Dermis microvascular lymphatic vessel endothelial cell (primary cell): Measurements from ENCODE around the gene IMMP2L. TPM values are rescaled to one million over a fixed set of nuclear protein-coding genes. Genes with fewer than 3 reads are reported as not detected.
A peak's percentile ranks its signal among the peaks of the same experiment; 100 is the strongest.

ENCODE experiments used
- DNase-seq, 2 donors: peaks; one replicate each; pipeline versions ENCODE4 v3.0.0 to v3.0.0-alpha.2; 2010; ENCODE audit warnings: low read depth in 2 of 2
- total RNA-seq: library from RNA; depleted of rRNA; stranded (reverse); fragments of >200 nt; gene quantifications from 2 replicates; pipeline ENCODE4 v1.2.1, GENCODE V29; 2014

IMMP2L gene
- total RNA-seq, 1 donor from 2014 or later: 6.0 TPM

GRCh38 chr7:111042842-111043241 lies 519.5 kb downstream of the IMMP2L start:
- no peak for DNase-seq

DNA sequence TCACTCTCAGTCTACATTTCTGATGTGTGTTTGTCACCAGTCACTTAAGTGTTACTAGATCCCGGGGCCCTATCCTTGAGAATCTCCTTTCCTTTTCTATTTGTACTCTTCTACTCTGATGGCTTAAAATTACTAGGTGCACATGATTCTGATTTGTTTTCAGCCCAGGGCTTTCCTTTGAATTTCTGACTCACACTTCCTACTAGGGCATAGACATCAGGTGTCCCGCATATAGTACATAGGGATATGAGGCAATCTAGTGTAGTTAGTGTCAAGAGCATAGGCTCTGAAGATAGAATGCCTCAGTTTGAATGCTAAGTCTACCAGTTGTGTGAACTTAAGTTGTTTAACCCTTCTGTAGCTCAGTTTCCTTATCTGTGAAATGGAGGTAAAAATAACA lies 520.7 kb downstream of the IMMP2L start:
- peak; percentile 29 to 65 for DNase-seq

GRCh38 chr7:111038185-111038584 lies 524.1 kb downstream of the IMMP2L start:
- DNase-seq: no peak

GRCh38 chr7:111031916-111032315 lies 530.4 kb downstream of the IMMP2L start:
- no peak for DNase-seq

DNA sequence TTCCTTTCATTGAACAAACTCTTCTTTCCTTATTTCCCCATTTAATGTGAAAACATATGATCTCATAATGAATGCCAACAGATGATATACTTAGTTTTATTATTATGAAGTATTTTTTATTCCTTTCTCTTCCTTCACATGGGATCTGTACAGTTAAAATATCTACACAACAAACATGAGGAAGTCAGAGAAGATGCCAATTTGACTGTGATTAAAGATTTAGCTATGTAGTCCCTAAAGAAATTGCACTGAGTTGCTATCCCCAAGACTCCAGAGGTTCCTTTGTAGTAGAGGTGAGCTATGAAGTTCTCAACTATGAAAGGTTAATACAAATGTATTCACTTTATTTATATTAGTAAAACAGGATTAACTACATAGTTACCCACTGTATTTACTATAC lies 532.0 kb downstream of the IMMP2L start:
- no peak for DNase-seq

DNA sequence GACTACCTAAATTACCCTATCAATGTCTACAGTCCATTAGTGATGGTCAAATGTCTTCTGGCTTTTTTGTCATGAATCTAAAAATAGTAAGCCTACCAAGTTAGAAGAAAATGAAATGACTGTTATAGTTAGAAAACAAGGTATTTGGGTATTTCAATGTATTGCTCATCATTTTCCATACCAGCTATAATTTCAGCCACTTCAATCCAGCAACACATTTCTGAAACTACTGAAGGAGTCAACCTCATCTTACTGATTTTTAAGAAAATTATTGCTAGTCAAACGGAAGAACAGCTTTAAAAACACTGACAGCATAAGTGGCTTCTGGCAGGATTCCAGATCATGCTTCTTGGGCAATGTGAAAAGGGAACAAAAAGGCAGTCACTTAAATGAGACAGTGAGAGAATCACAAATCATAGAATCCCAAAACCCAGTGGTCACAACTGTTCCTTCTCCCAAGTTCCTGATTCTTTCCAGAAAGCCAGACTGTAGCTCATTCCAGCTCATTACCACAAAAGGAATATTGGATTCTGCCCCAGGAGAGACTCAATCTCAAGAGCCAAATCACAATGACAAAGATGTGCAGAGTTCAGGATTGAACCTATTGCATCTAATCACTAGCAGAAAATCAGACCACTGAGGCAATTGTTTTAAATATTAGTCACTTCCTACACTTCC lies 532.6 kb downstream of the IMMP2L start:
- peak in 1 of 2 donors; percentile 62 for DNase-seq

GRCh38 chr7:111029141-111029572 lies 533.1 kb downstream of the IMMP2L start:
- DNase-seq: no peak

DNA sequence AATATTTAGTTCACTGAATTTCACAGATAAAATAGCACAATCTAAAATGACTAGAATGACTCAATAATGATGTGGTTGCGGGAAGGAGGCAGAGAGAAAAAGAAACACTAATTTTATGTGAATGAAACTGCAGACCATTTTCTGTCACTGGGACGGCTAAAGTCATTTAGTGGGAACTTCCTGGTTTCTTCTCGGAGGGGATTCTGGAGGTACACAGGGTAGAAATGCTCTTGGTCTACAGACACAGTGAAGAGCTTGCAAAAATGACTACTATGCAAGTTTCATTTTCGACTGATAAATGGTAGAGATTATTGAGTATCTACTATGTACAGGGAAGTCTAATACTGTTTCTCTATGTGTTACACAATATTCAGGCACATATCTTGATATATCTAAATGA lies 534.9 kb downstream of the IMMP2L start:
- no peak for DNase-seq

DNA sequence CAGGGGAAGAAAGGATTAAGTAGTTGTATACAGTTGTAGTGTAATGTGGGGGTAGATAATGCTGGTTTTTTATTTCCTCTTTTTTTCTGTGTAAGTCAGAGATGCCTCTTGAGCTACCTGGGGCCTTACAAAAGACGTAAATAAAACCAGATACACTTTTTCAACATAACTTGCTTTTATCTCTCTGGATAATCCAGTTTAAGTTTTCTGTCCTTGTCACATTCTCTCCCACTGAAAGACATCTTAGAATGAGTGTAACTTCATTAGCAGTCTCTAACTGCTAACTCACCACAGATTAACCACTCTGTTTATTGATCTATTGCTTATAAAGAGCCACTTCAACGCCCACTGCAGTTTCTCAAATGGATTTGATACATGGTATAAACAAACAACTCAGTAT lies 535.5 kb downstream of the IMMP2L start:
- DNase-seq: no peak

DNA sequence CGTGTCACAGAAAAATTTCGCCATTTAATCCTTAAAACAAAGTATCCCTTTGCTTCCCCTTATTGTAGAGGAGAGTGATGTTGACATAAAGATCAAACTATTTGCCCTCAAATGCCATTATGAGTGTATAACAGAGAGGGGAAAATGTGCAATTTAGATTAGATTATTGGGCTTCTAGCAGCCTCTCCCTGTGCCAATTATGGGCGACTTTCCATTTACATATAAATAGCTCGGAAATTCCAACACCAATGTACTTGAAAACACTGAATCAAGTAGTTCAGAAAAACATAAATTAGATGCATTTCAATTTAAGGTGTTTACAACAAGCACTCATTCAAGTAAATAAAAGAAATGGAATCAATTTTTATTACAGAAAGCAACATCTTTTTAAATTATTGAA lies 535.9 kb downstream of the IMMP2L start:
- no peak for DNase-seq

DNA sequence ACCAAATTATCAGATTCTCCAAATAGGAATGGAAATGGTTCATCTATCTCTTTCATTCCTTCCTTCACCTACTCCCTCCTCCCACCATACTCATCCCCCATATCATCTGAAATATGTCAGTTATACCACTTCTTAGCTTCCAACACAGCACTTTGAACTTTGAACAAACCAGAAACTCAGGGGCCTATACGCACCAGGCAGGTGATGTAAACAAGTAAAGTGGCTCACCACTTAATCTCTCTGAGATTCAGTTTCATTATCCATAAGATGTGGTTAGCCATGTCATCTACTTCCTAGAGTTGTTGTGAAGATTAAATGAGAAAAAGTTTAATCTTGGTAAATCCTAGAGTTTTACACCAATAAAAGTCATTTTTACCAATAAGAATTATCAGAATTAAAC lies 537.3 kb downstream of the IMMP2L start:
- DNase-seq: no peak

- DNase-seq: no peak
Observed at GRCh38 chr7:111018960-111019736, 543.1 kb downstream of the IMMP2L start.

- no peak for DNase-seq
Observed at GRCh38 chr7:111018447-111018846, 543.8 kb downstream of the IMMP2L start.

- no peak for DNase-seq
Observed at GRCh38 chr7:111014079-111014478, 548.2 kb downstream of the IMMP2L start.

- DNase-seq: no peak
Observed at GRCh38 chr7:111012799-111013675, 549.3 kb downstream of the IMMP2L start.

DNA sequence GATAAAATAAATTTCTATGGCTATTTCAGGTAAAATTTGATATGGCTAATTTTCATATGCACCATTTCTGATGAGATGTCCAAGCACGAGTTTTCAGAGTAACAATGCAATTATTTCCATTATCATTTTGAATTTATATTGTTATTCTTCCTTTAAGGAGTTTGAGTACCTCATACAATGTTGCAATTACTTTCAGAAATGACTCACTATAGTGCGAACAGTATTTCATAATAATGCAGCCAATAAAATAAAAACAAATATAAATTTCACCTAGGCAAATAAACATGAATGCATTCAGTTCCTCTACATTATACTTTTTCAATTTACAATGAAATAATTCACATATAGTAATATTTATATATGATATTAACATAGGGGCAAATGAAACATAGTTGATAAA lies 550.1 kb downstream of the IMMP2L start:
- no peak for DNase-seq

DNA sequence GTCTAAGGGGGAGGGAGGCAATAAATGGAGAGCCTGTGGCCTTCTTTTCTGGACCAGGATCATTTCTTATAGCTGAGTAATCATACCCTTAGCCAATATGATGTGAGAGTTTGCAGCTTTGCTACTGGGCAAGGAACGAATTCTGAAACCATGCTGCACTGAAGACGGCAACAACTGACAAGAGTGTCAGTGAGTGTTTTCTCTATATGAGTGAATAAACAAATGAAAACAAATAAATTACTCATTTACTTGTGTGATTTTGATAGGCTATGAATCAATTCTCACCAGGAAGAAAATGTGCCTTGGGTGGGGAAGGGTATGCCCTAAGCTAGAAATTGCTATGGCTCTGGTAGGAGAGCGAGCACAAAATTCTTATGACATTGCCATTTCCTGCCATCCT lies 550.8 kb downstream of the IMMP2L start:
- DNase-seq: no peak

DNA sequence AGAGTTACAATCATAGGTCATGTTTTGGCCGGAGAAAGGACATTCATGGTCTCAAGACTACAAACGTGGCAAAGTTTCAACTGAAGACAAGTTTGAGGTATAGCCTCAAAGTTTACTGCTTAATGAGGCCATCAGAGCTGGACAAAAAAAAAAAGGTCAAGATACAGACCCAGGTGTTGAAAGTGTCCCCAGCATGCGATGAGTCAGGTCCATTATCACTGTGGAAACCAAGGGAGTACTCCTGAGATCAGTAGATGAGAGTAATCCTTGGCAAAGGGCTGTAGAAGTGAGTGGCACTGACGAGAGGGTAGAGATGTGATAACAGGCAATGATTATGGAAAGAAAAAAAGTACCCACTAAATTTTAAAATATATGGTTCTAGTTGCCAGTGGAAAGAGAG lies 551.5 kb downstream of the IMMP2L start:
- DNase-seq: no peak

DNA sequence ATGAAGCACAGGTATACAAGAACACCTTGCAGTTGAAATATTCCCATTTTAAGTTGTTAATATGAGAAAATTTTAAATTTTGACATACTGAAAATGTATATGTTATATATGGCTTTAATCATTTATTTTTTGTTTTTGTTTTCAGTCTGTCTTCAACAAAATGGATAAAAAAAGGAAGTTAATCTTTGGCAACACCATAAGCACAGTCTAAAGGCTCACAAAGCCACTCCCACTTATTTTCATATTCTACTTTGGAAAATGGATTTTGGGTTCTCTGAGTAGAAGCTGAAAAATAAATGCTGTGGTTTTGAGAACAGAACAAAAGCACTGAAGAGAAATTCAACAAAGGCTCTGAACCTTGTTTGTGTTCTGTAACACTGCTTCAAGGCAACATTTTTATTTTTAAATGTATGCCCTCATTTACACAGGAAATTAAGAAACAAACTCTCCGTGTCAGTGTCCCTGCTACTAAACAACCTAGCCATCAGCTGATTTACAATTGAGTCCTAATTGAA lies 552.7 kb downstream of the IMMP2L start:
- DNase-seq: no peak

DNA sequence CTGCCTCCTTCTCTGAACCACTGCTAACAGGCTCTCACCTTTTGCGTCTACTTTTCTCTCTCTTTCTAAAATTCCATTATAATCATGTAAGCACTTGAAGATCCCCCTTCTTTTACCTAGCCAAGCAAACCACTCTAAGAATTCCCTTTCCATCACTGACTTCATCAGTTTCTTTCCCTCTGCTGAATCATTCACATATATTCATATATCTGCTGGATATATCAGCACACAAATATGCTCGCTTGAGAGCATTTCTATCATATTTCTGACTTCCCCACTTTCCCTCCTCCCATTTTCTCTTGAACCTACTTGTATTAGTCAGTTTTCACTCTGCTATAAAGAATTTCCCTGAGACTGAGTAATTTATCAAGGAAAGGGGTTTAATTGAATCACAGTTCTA lies 555.6 kb downstream of the IMMP2L start:
- no peak for DNase-seq

DNA sequence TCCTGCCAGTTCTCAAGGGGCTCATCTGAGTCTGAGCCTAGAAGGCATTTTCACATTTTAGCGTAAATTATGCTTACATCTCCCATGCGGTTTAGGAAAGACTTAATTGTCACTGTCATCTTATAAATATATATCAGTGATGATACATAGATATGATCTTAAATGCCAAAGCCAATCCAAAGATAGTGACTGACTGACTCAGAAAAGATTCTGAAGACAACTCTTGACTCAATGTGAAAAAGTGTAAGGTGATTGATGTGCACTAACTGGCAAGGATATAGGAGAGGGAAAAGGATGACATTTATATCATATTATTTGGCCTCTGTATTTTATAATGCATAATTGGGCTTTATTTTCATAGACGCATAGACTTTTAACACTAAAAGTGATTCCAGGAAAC lies 556.3 kb downstream of the IMMP2L start:
- DNase-seq: no peak

- no peak for DNase-seq
Observed at GRCh38 chr7:111005445-111005844, 556.8 kb downstream of the IMMP2L start.
